ENCODE results near the gene COG7. TPM values are rescaled to one million over a fixed set of nuclear protein-coding genes. Genes with fewer than 3 reads are reported as not detected.
"Not testable (repeated sequence)": the region's sequence is repeated elsewhere in the genome, so short reads cannot be mapped to it uniquely, and the experiment has no call there.

The COG7 gene
- total RNA-seq, 6 experiments from 2014 or later: 17.7 to 21.2 (median 19.7) TPM

DNA sequence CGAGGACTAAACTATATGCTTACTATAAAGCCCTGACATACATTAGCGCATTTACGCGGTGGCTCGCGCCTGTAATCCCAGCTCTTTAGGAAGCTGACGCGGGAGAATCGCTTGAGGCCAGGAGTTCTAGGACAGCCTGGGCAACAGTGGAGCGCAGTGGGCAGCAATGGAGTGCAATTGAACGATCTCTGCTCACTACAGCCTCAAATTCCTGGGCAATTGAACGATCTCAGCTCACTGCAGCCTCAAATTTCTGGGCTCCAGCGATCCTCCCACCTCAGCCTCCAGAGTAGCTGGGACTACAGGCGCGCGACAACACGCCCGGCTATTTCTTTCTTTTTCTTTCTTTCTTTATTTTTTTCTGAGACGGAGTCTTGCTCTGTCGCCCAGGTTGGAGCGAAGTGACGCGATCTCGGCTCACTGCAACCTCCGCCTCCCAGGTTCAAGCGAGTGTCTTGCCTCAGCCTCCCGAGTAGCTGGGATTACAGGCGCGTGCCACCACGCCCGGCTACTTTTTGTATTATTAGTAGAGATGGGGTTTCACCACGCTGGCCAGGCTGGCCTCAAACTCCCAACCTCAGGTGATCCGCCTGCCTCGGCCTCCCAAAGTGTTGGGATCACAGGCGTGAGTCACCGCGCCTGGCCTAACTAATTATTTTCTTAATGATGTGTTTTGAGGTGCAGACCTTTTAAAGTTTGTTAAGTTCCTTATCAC, 506 bp upstream of the COG7 start:
- no peak for DNase-seq
- Mint-ChIP-seq H3K9me3 (no peaks in the 10 kb centered on the region), H3K27ac (peak overlapping the region; percentile 84), H3K4me3 (peak overlapping the region; percentile 94), H3K27me3 (ENCODE audit: insufficient read depth) (no peaks in the 10 kb centered on the region; the same call in 1 of the 2 replicates), H3K4me1 (ENCODE audit: low read depth) (peaks cover 32% of the 10 kb centered on the region), H3K36me3 (ENCODE audit: low read depth) (peaks cover 9% of the 10 kb centered on the region)
- no peak for TF ChIP-seq CTCF (IDR thresholded peaks at IDR 0.05)

- Mint-ChIP-seq H3K27ac (peak overlapping the region; percentile 84), H3K9me3 (no peaks in the 10 kb centered on the region), H3K4me3 (peak overlapping the region; percentile 94), H3K4me1 (ENCODE audit: low read depth) (peaks cover 37% of the 10 kb centered on the region), H3K27me3 (ENCODE audit: insufficient read depth) (no peaks in the 10 kb centered on the region; the same call in 1 of the 2 replicates), H3K36me3 (ENCODE audit: low read depth) (peaks cover 9% of the 10 kb centered on the region)
- no peak for DNase-seq
- no peak for TF ChIP-seq CTCF (IDR thresholded peaks at IDR 0.05)
Observed at GRCh38 chr16:23452221-23452571, 793 bp downstream of the COG7 start.

DNA sequence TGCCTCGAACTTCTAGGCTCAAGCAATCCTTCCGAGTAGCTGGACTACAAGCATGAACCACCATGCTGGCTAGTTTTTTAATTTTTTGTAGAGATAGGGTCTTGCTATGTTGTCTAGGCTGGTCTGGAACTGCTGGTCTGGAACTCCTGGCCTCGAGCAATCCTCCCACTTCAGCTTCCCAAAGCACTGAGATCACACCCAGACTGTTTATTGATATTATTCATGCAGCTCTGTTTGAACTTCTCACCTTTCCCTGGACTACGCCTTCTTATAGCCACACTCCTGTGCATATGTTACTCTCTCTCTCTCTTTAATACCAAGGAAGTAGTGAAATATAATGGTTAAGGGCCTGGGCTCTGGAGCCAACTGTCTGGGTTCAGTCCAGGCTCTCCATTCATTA, 4.6 kb downstream of the COG7 start:
- Mint-ChIP-seq H3K9me3 (no peaks in the 10 kb centered on the region), H3K4me3 (no peak overlapping the region), H3K27ac (no peak overlapping the region), H3K4me1 (ENCODE audit: low read depth) (peaks cover 28% of the 10 kb centered on the region), H3K27me3 (ENCODE audit: insufficient read depth) (peaks cover 2% of the 10 kb centered on the region), H3K36me3 (ENCODE audit: low read depth) (peaks cover 9% of the 10 kb centered on the region)
- TF ChIP-seq CTCF (IDR thresholded peaks at IDR 0.05): no peak
- DNase-seq: no peak

- not testable (repeated sequence) for H3K27me3 Mint-ChIP-seq (ENCODE audit: insufficient read depth); DNase-seq; H3K4me1 Mint-ChIP-seq (ENCODE audit: low read depth); H3K9me3 Mint-ChIP-seq; H3K27ac Mint-ChIP-seq; H3K4me3 Mint-ChIP-seq
- peaks cover 16% of the 10 kb centered on the region; the same call in 1 of the 2 replicates for H3K36me3 Mint-ChIP-seq (ENCODE audit: low read depth)
Observed at GRCh38 chr16:23437542-23437941, 15.4 kb downstream of the COG7 start.

- TF ChIP-seq CTCF (IDR thresholded peaks at IDR 0.05): no peak
- no peak for DNase-seq
- no peaks in the 10 kb centered on the region for H3K9me3 Mint-ChIP-seq
- no peak overlapping the region for H3K27ac Mint-ChIP-seq
- H3K4me1 Mint-ChIP-seq (ENCODE audit: low read depth): no peaks in the 10 kb centered on the region
- peaks cover 16% of the 10 kb centered on the region; the same call in 1 of the 2 replicates for H3K36me3 Mint-ChIP-seq (ENCODE audit: low read depth)
- no peaks in the 10 kb centered on the region for H3K27me3 Mint-ChIP-seq (ENCODE audit: insufficient read depth)
- no peak overlapping the region for H3K4me3 Mint-ChIP-seq
Observed at GRCh38 chr16:23436951-23437350, 16.0 kb downstream of the COG7 start.

DNA sequence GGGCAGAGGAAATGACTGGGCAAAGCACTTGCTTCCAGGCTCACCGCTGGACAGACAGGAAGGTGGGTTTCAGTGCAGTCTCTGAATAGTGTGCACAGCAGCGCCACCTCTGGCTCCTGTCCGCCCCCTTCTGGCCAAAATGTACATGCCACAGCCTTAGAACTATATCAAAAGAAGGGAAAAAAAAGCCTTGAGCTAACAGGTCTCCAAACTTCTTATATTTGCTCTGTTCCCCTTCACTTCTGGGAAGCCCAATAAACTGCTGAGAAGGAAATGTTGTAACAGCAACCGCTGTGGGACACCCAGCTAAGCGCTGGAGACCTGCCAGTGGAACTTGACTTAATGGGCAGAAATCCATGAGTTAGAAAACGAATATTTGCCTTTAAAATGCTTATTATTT, 17.5 kb downstream of the COG7 start:
- peaks cover 6% of the 10 kb centered on the region; the same call in 1 of the 2 replicates for H3K36me3 Mint-ChIP-seq (ENCODE audit: low read depth)
- H3K9me3 Mint-ChIP-seq: no peaks in the 10 kb centered on the region
- peak; percentile 29 for DNase-seq
- no peak overlapping the region for H3K27ac Mint-ChIP-seq
- H3K27me3 Mint-ChIP-seq (ENCODE audit: insufficient read depth): no peaks in the 10 kb centered on the region
- peak; percentile 92 for TF ChIP-seq CTCF (IDR thresholded peaks at IDR 0.05)
- no peaks in the 10 kb centered on the region for H3K4me1 Mint-ChIP-seq (ENCODE audit: low read depth)
- no peak overlapping the region for H3K4me3 Mint-ChIP-seq
